Peyer's patch (tissue), 4 donors: Measurements from ENCODE around the gene RADX. TPM values are rescaled to one million over a fixed set of nuclear protein-coding genes. Genes with fewer than 3 reads are reported as not detected.

Experiments
- DNase-seq, 3 donors: peaks; one replicate each; pipeline ENCODE4 v3.0.0-alpha.2; 2017 to 2019
- H3K27ac ChIP-seq, 4 donors: fragments of 200-600 bp; sonication (generic); one replicate each; pipeline ENCODE4 v1.5.1; 2016 to 2019
- H3K27me3 ChIP-seq, 2 donors: fragments of 200-600 bp; sonication (generic); one replicate each; pipeline ENCODE4 v1.5.1; 2019
- H3K36me3 ChIP-seq, 3 donors: fragments of 200-600 bp; sonication (generic); one replicate each; pipeline ENCODE4 v1.5.1; 2016 to 2019
- H3K4me1 ChIP-seq, 4 donors: fragments of 200-600 bp; sonication (generic); one replicate each; pipeline ENCODE4 v1.5.1; 2016 to 2019
- H3K4me3 ChIP-seq, 4 donors: fragments of 200-600 bp; sonication (generic); 1 replicate in 3 of 4; 2 replicates in 1 of 4; pipeline ENCODE4 v1.5.1; 2016 to 2019; ENCODE audit warnings: mild to moderate bottlenecking in 1 of 4
- H3K9me3 ChIP-seq, 4 donors: fragments of 200-600 bp; sonication (generic); one replicate each; pipeline ENCODE4 v1.5.1; 2016 to 2019; ENCODE audit warnings: mild to moderate bottlenecking in 1 of 4
- CTCF ChIP-seq, 6 experiments: fragments of 450-650 bp in 4 of 6; fragments of 200-600 bp in 2 of 6; sonication (generic) in 1 of 6; IDR thresholded peaks; one replicate each; pipeline ENCODE4 v1.5.1; 2017 to 2019; ENCODE audit warnings: antibody characterized with exemption in 6 of 6, mild to moderate bottlenecking in 3 of 6, moderate library complexity in 1 of 6
- POLR2A ChIP-seq, 2 donors: fragments of 450-650 bp; IDR thresholded peaks; one replicate each; pipeline ENCODE4 v1.5.1; 2017; ENCODE audit warnings: antibody characterized with exemption in 2 of 2, mild to moderate bottlenecking in 2 of 2, moderate library complexity in 2 of 2
- total RNA-seq, 4 donors: library from RNA; depleted of rRNA; stranded (reverse); fragments of >200 nt; gene quantifications; one replicate each; pipeline ENCODE4 v1.1.0, GENCODE V29; 2016

Gene RADX
- total RNA-seq, result 10 to 100 TPM in 1 of 4 donors, 1 to 10 TPM in 3; 1.2 to 10.7 (median 4.3) TPM

DNA sequence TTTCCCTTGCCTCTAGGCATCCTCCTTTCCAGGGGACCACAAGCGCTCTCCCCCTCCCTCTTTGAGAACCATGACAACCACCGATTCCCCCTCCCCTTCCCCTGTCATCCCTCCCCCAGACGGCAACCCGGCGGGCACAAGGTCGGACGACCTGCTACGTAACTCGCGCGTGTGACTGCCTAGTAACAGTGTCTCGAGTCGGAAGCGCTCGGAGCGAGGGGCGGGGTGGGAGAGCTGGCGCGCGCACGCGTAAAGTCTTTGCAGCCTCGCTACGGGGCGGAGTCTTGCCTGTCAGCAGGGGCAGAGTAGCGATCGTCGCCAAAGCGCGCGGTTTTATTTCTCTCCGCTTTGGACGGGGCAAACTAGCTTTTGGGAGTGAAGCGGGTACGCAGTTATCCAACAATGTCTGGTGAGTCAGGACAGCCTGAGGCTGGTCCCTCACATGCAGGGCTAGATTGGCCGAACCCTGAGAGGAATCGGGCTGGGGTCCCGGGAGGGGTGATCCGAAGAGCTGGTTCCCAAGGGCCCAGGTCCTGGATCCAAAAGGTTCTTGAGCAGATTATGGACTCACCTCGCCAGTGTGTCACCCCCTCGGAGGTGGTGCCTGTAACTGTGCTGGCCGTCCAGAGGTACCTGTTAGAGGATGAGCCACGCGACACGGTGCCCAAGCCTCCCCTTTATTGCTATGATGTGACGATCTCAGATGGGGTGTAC lies at the start of gene RADX:
Gene RADX (plus strand): TSS at position 300 of the 714 bp plus-strand sequence. CDS start 103 bp downstream, at position 403.
- Histone ChIP-seq H3K4me3 (peak within 1 kb of the TSS; percentile 47 to 60 (median 52)), H3K4me1 (no peaks in the 10 kb centered on the region), H3K27me3 (no peaks in the 10 kb centered on the region), H3K36me3 (no peaks in the 10 kb centered on the region), H3K27ac (peak within 1 kb of the TSS in 3 of 4 donors; percentile 50 to 57 (median 55)), H3K9me3 (no peaks in the 10 kb centered on the region)
- TF ChIP-seq POLR2A (IDR thresholded peaks at IDR 0.05) (peak; percentile 21 to 28), CTCF (IDR thresholded peaks at IDR 0.05) (no peak)
- peak; percentile 81 to 93 (median 83) for DNase-seq

- no peak for TF ChIP-seq POLR2A (IDR thresholded peaks at IDR 0.05)
- TF ChIP-seq CTCF (IDR thresholded peaks at IDR 0.05), result no peak
- H3K27me3 ChIP-seq, result no peaks in the 10 kb centered on the region
- no peak overlapping the region for H3K27ac ChIP-seq
- DNase-seq, result no peak
- no peaks in the 10 kb centered on the region for H3K4me1 ChIP-seq
- H3K4me3 ChIP-seq, result no peak overlapping the region
- H3K9me3 ChIP-seq, result no peaks in the 10 kb centered on the region
- no peaks in the 10 kb centered on the region for H3K36me3 ChIP-seq
Observed at GRCh38 chrX:106564986-106565385, 46.8 kb upstream of the RADX start.

- Histone ChIP-seq H3K27me3 (no peaks in the 10 kb centered on the region), H3K4me3 (no peak overlapping the region), H3K4me1 (no peaks in the 10 kb centered on the region), H3K9me3 (no peaks in the 10 kb centered on the region), H3K27ac (no peak overlapping the region), H3K36me3 (no peaks in the 10 kb centered on the region)
- no peak for DNase-seq
- TF ChIP-seq CTCF (IDR thresholded peaks at IDR 0.05) (no peak), POLR2A (IDR thresholded peaks at IDR 0.05) (no peak)
Observed at GRCh38 chrX:106566362-106566761, 45.4 kb upstream of the RADX start.

DNA sequence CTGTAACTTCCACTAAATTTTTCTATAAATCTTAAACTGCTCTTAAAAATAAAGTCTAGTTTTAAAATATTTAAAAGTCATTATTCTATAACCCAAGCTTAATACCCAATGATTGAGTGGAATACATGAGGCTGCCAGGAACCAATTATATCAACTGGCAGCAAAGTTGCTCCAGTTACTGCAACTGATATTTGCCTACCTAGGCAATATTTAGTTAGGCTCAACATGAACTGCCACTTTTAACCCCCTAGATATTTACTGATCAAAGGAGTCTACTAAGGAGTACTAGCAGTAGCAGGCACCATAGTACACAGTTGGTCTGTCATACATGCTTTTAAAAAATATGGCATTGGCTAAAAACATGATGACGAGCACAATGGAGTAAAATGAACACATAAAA lies 29.9 kb upstream of the RADX start:
- no peak overlapping the region for H3K4me3 ChIP-seq
- H3K27ac ChIP-seq, result no peak overlapping the region
- DNase-seq, result no peak
- H3K36me3 ChIP-seq, result no peaks in the 10 kb centered on the region
- no peaks in the 10 kb centered on the region for H3K4me1 ChIP-seq
- H3K27me3 ChIP-seq, result no peaks in the 10 kb centered on the region
- TF ChIP-seq CTCF (IDR thresholded peaks at IDR 0.05) (no peak), POLR2A (IDR thresholded peaks at IDR 0.05) (no peak)
- H3K9me3 ChIP-seq, result peaks cover 0 to 4% (median 0%) of the 10 kb centered on the region in 4 donors

GRCh38 chrX:106585478-106585877 lies 26.3 kb upstream of the RADX start:
- no peak for TF ChIP-seq POLR2A (IDR thresholded peaks at IDR 0.05)
- no peak for TF ChIP-seq CTCF (IDR thresholded peaks at IDR 0.05)
- DNase-seq, result no peak
- Histone ChIP-seq H3K4me1 (no peaks in the 10 kb centered on the region), H3K4me3 (no peak overlapping the region), H3K27ac (no peak overlapping the region), H3K27me3 (no peaks in the 10 kb centered on the region), H3K9me3 (no peaks in the 10 kb centered on the region), H3K36me3 (no peaks in the 10 kb centered on the region)
